Activated CD4-positive, alpha-beta T cell treated with anti-CD3 and anti-CD28 coated beads, Interleukin-2, amount 50 U/mL, for 1 hour (primary cell): ENCODE measurements around the gene PSMD2.

ENCODE experiments used
- DNase-seq: peaks from one replicate; pipeline ENCODE4 v3.0.0-alpha.2; 2020

PSMD2 gene

GRCh38 chr3:184283681-184284080 lies 15.4 kb upstream of the PSMD2 start:
- DNase-seq = no peak

GRCh38 chr3:184284696-184285095 lies 14.3 kb upstream of the PSMD2 start:
- DNase-seq = no peak

- peak; percentile 61 for DNase-seq
These were observed 9.6 kb upstream of the PSMD2 start for GRCh38 chr3:184289426-184289938.

GRCh38 chr3:184290331-184290730 lies 8.7 kb upstream of the PSMD2 start:
- DNase-seq = no peak

- DNase-seq = no peak
These were observed 7.8 kb upstream of the PSMD2 start for GRCh38 chr3:184291044-184291737.

GRCh38 chr3:184291738-184292445 lies 7.1 kb upstream of the PSMD2 start:
- no peak for DNase-seq

GRCh38 chr3:184295771-184296170 lies 3.3 kb upstream of the PSMD2 start:
- DNase-seq = no peak

GRCh38 chr3:184296616-184297015 lies 2.4 kb upstream of the PSMD2 start:
- DNase-seq = no peak

- DNase-seq = no peak
These were observed 692 bp downstream of the PSMD2 start for GRCh38 chr3:184299488-184300377.

- DNase-seq = no peak
These were observed 1.3 kb downstream of the PSMD2 start for GRCh38 chr3:184300378-184300720.

- DNase-seq = no peak
These were observed 6.5 kb downstream of the PSMD2 start for GRCh38 chr3:184305577-184305976.

GRCh38 chr3:184306341-184306972 lies 7.4 kb downstream of the PSMD2 start:
- no peak for DNase-seq

GRCh38 chr3:184307915-184308314 lies 8.9 kb downstream of the PSMD2 start:
- no peak for DNase-seq

- no peak for DNase-seq
These were observed 9.7 kb downstream of the PSMD2 start for GRCh38 chr3:184308744-184309143.

- no peak for DNase-seq
These were observed 12.6 kb downstream of the PSMD2 start for GRCh38 chr3:184311633-184312032.

- peak; percentile 90 for DNase-seq
These were observed 15.3 kb downstream of the PSMD2 start, which contains the start of gene EIF4G1 for GRCh38 chr3:184314363-184314699. Gene EIF4G1 (plus strand): TSS chr3:184314606. CDS start chr3:184315797, 1,191 bp downstream.

- DNase-seq = peak; percentile 62
These were observed 15.9 kb downstream of the PSMD2 start for GRCh38 chr3:184314700-184315542.

GRCh38 chr3:184315543-184315867 lies 16.5 kb downstream of the PSMD2 start:
- DNase-seq = no peak

GRCh38 chr3:184315871-184316661 lies 17.0 kb downstream of the PSMD2 start:
- no peak for DNase-seq

GRCh38 chr3:184316792-184317191 lies 17.8 kb downstream of the PSMD2 start:
- DNase-seq = no peak

- no peak for DNase-seq
These were observed 18.2 kb downstream of the PSMD2 start for GRCh38 chr3:184317201-184317600.
